CD14-positive monocyte (primary cell): Measurements from ENCODE around the gene KRTAP10-10. TPM values are rescaled to one million over a fixed set of nuclear protein-coding genes. Genes with fewer than 3 reads are reported as not detected.
"Not testable (repeated sequence)": the region's sequence is repeated elsewhere in the genome, so short reads cannot be mapped to it uniquely, and the experiment has no call there.

Experiments
- DNase-seq, 3 donors: peaks; one replicate each; pipeline ENCODE4 v3.0.0-alpha.2; 2011 to 2022
- H2AFZ ChIP-seq: 2 replicates; pipeline ENCODE4 v1.6.0; 2012; ENCODE audit warnings: mild to moderate bottlenecking, low read depth, low read length, inconsistent platforms; ENCODE audit not compliant: insufficient read depth, poor library complexity, severe bottlenecking
- H3K27ac ChIP-seq, 2 donors: 1 replicate in 1 of 2; 2 replicates in 1 of 2; pipeline ENCODE4 v1.5.1; 2012 to 2013; ENCODE audit warnings: low read length in 2 of 2, control low read depth in 1 of 2, inconsistent platforms in 1 of 2, low read depth in 1 of 2, mild to moderate bottlenecking in 1 of 2
- H3K27me3 ChIP-seq, 2 donors: one replicate each; pipeline versions ENCODE4 v1.6.0 to v1.6.1; 2011 to 2013; ENCODE audit warnings: low read length in 2 of 2; ENCODE audit not compliant: control insufficient read depth in 2 of 2, insufficient read depth in 2 of 2
- H3K36me3 ChIP-seq, 2 donors: replicated peaks in 1 of 2; 1 replicate in 1 of 2; 2 replicates in 1 of 2; pipeline versions ENCODE4 v1.5.1 to v1.6.1; 2012 to 2013; ENCODE audit warnings: low read length in 2 of 2, control low read depth in 1 of 2, inconsistent platforms in 1 of 2, mild to moderate bottlenecking in 1 of 2; ENCODE audit not compliant: insufficient read depth in 2 of 2, control insufficient read depth in 1 of 2
- H3K4me1 ChIP-seq, 2 donors: 1 replicate in 1 of 2; 2 replicates in 1 of 2; pipeline versions ENCODE4 v1.5.1 to v1.6.1; 2012 to 2013; ENCODE audit warnings: low read length in 2 of 2, control low read depth in 1 of 2, inconsistent platforms in 1 of 2, mild to moderate bottlenecking in 1 of 2, moderate library complexity in 1 of 2; ENCODE audit not compliant: insufficient read depth in 2 of 2, control insufficient read depth in 1 of 2
- H3K4me2 ChIP-seq: replicated peaks from 2 replicates; pipeline ENCODE3; 2012; ENCODE audit warnings: low read length, moderate library complexity, mild to moderate bottlenecking; ENCODE audit not compliant: poor library complexity, severe bottlenecking; ENCODE audit errors: extremely low read depth
- H3K4me3 ChIP-seq, 3 experiments: fragments of 200-600 bp in 1 of 3; sonication (generic) in 1 of 3; replicated peaks in 1 of 3; 1 replicate in 2 of 3; 2 replicates in 1 of 3; pipeline ENCODE4 v1.5.1; 2011 to 2013; ENCODE audit warnings: low read length in 3 of 3, mild to moderate bottlenecking in 3 of 3, control low read depth in 2 of 3, low read depth in 2 of 3, inconsistent platforms in 1 of 3, moderate library complexity in 1 of 3
- H3K79me2 ChIP-seq: 2 replicates; pipeline ENCODE4 v1.6.0; 2012; ENCODE audit warnings: mild to moderate bottlenecking, control low read depth, inconsistent platforms, low read length, moderate library complexity; ENCODE audit not compliant: insufficient read depth
- H3K9ac ChIP-seq: 2 replicates; pipeline ENCODE4 v1.6.0; 2017; ENCODE audit warnings: low read length, mild to moderate bottlenecking; ENCODE audit not compliant: insufficient read depth, poor library complexity, severe bottlenecking
- H3K9me3 ChIP-seq, 2 donors: replicated peaks in 1 of 2; 1 replicate in 1 of 2; 2 replicates in 1 of 2; pipeline versions ENCODE4 v1.5.1 to v1.6.1; 2012 to 2013; ENCODE audit warnings: low read length in 2 of 2, control low read depth in 1 of 2; ENCODE audit not compliant: control insufficient read depth in 1 of 2, insufficient read depth in 1 of 2
- H4K20me1 ChIP-seq: 2 replicates; pipeline ENCODE4 v1.6.0; 2012; ENCODE audit warnings: mild to moderate bottlenecking, low read length, control low read depth, moderate library complexity; ENCODE audit not compliant: insufficient read depth
- H3K27ac Mint-ChIP-seq, 7 donors: one replicate each; pipeline ENCODE4 v1.8.0; 2020; ENCODE audit warnings: mild to moderate bottlenecking in 7 of 7, mixed read lengths in 7 of 7, moderate library complexity in 6 of 7, inconsistent platforms in 2 of 7
- H3K27me3 Mint-ChIP-seq, 3 donors: one replicate each; pipeline ENCODE4 v1.8.0; 2021 to 2022; ENCODE audit warnings: low read depth in 3 of 3, mild to moderate bottlenecking in 3 of 3, mixed read lengths in 3 of 3, moderate library complexity in 3 of 3, inconsistent platforms in 1 of 3
- H3K36me3 Mint-ChIP-seq, 2 donors: one replicate each; pipeline ENCODE4 v1.8.0; 2020; ENCODE audit warnings: mixed read lengths in 2 of 2, inconsistent platforms in 1 of 2, mild to moderate bottlenecking in 1 of 2
- H3K4me1 Mint-ChIP-seq: one replicate; pipeline ENCODE4 v1.8.0; 2020; ENCODE audit warnings: mild to moderate bottlenecking, mixed read lengths
- H3K4me3 Mint-ChIP-seq, 2 donors: one replicate each; pipeline ENCODE4 v1.8.0; 2020; ENCODE audit warnings: mild to moderate bottlenecking in 2 of 2, mixed read lengths in 2 of 2, moderate library complexity in 1 of 2
- H3K9me3 Mint-ChIP-seq, 7 donors: one replicate each; pipeline ENCODE4 v1.8.0; 2020 to 2022; ENCODE audit warnings: mixed read lengths in 7 of 7, mild to moderate bottlenecking in 6 of 7, moderate library complexity in 6 of 7, inconsistent platforms in 2 of 7
- WGBS: methylation state at CpG from one replicate; pipeline ENCODE4 v1.1.5; 2013; ENCODE audit warnings: missing lambda C conversion rate; ENCODE audit not compliant: insufficient coverage; 5-methylcytosine and 5-hydroxymethylcytosine counted together
- intact Hi-C, 2 donors: fragments of 100-400 bp; cut with micrococcal nuclease; formaldehyde crosslinking; loops; one replicate each; pipeline versions ENCODE4 v1.15.0 to v1.15.1; 2023
- polyA plus RNA-seq, 3 donors: library from polyadenylated mRNA; depleted of rRNA in 1 of 3; unstranded in 2 of 3; stranded (reverse) in 1 of 3; fragments of 300-500 nt in 2 of 3; fragments of >200 nt in 1 of 3; fragmentation: Illumina TruSeq in 2 of 3; gene quantifications; 1 replicate in 2 of 3; 2 replicates in 1 of 3; pipeline ENCODE4 v1.2.3, GENCODE V29; 2012 to 2021
- TF ChIP-seq, protein P1 (sequence below): fragments of 200-600 bp; IDR thresholded peaks from one replicate; pipeline ENCODE4 v1.8.0; 2022; ENCODE audit warnings: antibody characterized with exemption, mild to moderate bottlenecking

The KRTAP10-10 gene
- polyA plus RNA-seq, 3 donors, result not detected

DNA sequence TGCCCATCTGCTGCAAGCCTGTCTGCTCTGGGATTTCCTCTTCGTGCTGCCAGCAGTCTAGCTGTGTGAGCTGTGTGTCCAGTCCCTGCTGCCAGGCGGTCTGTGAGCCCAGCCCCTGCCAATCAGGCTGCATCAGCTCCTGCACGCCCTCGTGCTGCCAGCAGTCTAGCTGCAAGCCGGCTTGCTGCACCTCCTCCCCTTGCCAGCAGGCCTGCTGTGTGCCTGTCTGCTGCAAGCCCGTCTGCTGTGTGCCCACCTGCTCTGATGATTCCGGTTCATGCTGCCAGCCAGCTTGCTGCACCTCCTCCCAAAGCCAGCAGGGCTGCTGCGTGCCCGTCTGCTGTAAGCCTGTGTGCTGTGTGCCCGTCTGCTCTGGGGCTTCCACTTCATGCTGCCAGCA lies 36.1 kb upstream of the KRTAP10-10 start:
- H3K27me3 Mint-ChIP-seq, result not testable (repeated sequence)

DNA sequence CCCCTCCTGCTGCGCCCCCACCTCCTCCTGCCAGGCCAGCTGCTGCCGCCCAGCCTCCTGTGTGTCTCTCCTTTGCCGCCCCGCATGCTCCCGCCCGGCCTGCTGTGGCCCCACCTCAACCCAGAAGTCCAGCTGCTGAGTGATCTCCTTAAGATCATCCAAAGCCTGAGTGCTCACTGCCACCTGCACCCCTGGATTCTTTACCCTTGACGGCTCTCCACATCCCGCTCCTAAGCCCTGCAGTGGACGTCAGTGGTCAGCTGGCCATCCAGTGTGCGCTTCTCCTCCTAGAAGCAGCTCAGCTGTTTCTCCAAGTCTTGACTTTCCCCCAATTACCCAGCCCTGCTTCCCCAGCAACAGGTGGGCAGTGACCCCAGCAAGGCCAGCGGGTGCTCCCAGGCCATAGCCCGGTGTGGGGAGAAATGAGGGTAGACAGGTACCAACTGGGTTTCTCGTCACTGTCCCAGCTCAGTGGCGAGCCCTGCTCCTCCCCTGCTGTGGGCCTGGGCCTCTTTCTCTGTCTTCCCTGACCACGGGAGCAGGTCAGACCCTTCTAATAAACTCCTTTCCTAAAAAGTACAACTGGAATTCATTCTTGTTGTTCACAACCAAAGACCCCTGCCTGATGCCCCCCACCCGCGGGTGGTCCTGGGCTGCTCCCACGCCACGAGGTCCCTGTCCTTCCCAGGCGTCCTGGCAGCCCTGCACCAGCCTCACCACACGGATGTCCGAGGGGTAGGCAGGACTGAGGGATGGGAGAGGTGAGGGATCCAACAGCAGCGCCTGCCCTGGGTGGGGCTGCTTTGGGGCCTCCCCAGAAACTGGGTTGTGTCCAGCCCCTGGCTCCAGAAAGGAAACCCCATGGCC lies 35.3 kb upstream of the KRTAP10-10 start:
- no peaks in the 10 kb centered on the region for H3K79me2 ChIP-seq
- 92% methylated on average over 15 of the region's 23 CpGs for WGBS
- peaks cover 4 to 8% (median 8%) of the 10 kb centered on the region in 3 donors for H3K27me3 Mint-ChIP-seq
- no peaks in the 10 kb centered on the region for H3K36me3 Mint-ChIP-seq
- no peak overlapping the region for H3K27ac ChIP-seq
- H3K36me3 ChIP-seq, result no peaks in the 10 kb centered on the region
- DNase-seq, result no peak
- no peak overlapping the region for H3K27ac Mint-ChIP-seq
- H3K4me1 Mint-ChIP-seq, result no peaks in the 10 kb centered on the region
- H3K9me3 ChIP-seq, result peaks cover 0 to 3% of the 10 kb centered on the region in 2 donors
- H2AFZ ChIP-seq, result no peak overlapping the region
- H3K4me3 ChIP-seq, result no peak overlapping the region
- H3K27me3 ChIP-seq, result no peaks in the 10 kb centered on the region
- H3K4me1 ChIP-seq, result no peaks in the 10 kb centered on the region
- H3K9ac ChIP-seq, result no peak overlapping the region
- H3K4me2 ChIP-seq, result no peak overlapping the region
- TF ChIP-seq, protein P1, sequence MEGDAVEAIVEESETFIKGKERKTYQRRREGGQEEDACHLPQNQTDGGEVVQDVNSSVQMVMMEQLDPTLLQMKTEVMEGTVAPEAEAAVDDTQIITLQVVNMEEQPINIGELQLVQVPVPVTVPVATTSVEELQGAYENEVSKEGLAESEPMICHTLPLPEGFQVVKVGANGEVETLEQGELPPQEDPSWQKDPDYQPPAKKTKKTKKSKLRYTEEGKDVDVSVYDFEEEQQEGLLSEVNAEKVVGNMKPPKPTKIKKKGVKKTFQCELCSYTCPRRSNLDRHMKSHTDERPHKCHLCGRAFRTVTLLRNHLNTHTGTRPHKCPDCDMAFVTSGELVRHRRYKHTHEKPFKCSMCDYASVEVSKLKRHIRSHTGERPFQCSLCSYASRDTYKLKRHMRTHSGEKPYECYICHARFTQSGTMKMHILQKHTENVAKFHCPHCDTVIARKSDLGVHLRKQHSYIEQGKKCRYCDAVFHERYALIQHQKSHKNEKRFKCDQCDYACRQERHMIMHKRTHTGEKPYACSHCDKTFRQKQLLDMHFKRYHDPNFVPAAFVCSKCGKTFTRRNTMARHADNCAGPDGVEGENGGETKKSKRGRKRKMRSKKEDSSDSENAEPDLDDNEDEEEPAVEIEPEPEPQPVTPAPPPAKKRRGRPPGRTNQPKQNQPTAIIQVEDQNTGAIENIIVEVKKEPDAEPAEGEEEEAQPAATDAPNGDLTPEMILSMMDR, result no peak
- no peak overlapping the region for H3K4me3 Mint-ChIP-seq
- intact Hi-C loops, result no loop called here
- peaks cover 3 to 14% (median 9%) of the 10 kb centered on the region in 7 donors for H3K9me3 Mint-ChIP-seq
- no peaks in the 10 kb centered on the region for H4K20me1 ChIP-seq

More for the DNA sequence above, 36.1 kb upstream of the KRTAP10-10 start:
- H3K27ac ChIP-seq, H3K9ac ChIP-seq, H3K27ac Mint-ChIP-seq, intact Hi-C loops, H3K36me3 Mint-ChIP-seq, H3K79me2 ChIP-seq, DNase-seq, H3K4me1 ChIP-seq, H3K4me1 Mint-ChIP-seq, H3K4me2 ChIP-seq, H3K4me3 Mint-ChIP-seq, H3K27me3 ChIP-seq, H4K20me1 ChIP-seq, H3K36me3 ChIP-seq, H3K4me3 ChIP-seq, H3K9me3 ChIP-seq, H2AFZ ChIP-seq: not testable (repeated sequence)
- H3K9me3 Mint-ChIP-seq, result peaks cover 0 to 12% (median 9%) of the 10 kb centered on the region in 7 donors
- WGBS, result 77% methylated on average over 10 of the region's 10 CpGs
